ENCODE data around the gene IPO4. TPM values are rescaled to one million over a fixed set of nuclear protein-coding genes. Genes with fewer than 3 reads are reported as not detected.

Gene IPO4
- total RNA-seq, 2 donors from 2014 or later: 19.9 to 64.6 TPM

GRCh38 chr14:24157331-24157730 is 31.3 kb downstream of the IPO4 start:
- ATAC-seq (ENCODE audit: insufficient number of reproducible peaks, low FRiP score, low read depth) (no peak), DNase-seq (ENCODE audit: low spot score) (no peak)
- H3K4me1 ChIP-seq (ENCODE audit: control insufficient read depth in 1 of 2, low read depth in 2 of 2): peaks cover 4 to 15% of the 10 kb centered on the region in 2 donors
- no peaks in the 10 kb centered on the region for H3K27me3 ChIP-seq (replicated peaks; ENCODE audit: insufficient read depth)
- H3K9me3 ChIP-seq: no peaks in the 10 kb centered on the region
- TF ChIP-seq CTCF (IDR thresholded peaks at IDR 0.05): no peak
- no peak overlapping the region for H3K4me3 ChIP-seq
- no peak overlapping the region for H3K27ac ChIP-seq
- H3K36me3 ChIP-seq: peaks cover 48% of the 10 kb centered on the region

DNA sequence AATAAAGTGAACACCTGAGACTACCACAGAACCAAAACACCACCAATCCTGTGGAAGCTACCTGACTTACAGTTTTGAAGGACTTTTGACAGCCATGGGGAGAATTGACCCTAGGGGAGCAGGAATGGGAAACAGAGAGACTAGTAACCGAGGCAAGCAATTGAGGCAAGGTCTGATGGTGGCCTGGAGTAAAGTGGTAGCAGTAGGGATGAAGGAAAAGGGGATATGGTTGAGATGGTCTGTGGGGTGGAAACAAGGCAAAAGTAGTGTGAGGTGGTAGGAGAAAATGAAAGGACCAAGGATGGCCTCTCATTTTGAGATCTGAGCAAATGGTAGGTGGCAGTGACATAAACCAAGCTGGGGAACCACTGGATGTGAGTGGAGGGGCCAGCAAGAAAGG is 31.8 kb downstream of the IPO4 start:
- Histone ChIP-seq H3K27me3 (replicated peaks; ENCODE audit: insufficient read depth) (no peaks in the 10 kb centered on the region), H3K27ac (no peak overlapping the region), H3K4me3 (no peak overlapping the region), H3K36me3 (peaks cover 49% of the 10 kb centered on the region), H3K9me3 (no peaks in the 10 kb centered on the region), H3K4me1 (ENCODE audit: control insufficient read depth in 1 of 2, low read depth in 2 of 2) (peaks cover 0 to 10% of the 10 kb centered on the region in 2 donors)
- DNase-seq (ENCODE audit: low spot score): no peak
- no peak for TF ChIP-seq CTCF (IDR thresholded peaks at IDR 0.05)
- ATAC-seq (ENCODE audit: insufficient number of reproducible peaks, low FRiP score, low read depth): no peak

DNA sequence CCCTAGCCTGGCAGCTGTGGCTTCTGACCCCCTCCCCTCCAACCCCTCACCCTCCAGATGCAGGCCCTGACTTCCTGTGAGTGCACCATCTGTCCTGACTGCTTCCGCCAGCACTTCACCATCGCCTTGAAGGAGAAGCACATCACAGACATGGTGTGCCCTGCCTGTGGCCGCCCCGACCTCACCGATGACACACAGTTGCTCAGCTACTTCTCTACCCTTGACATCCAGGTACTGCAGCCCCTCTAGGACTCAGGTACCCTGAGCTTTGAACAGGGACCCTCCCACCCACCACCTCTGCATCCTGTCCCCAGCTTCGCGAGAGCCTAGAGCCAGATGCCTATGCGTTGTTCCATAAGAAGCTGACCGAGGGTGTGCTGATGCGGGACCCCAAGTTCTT is 33.5 kb downstream of the IPO4 start:
- H3K36me3 ChIP-seq: peaks cover 59% of the 10 kb centered on the region

GRCh38 chr14:24151404-24152080 is 37.1 kb downstream of the IPO4 start:
- Histone ChIP-seq H3K4me3 (no peak overlapping the region), H3K36me3 (peaks cover 50% of the 10 kb centered on the region), H3K27ac (no peak overlapping the region), H3K27me3 (replicated peaks; ENCODE audit: insufficient read depth) (no peaks in the 10 kb centered on the region), H3K9me3 (no peaks in the 10 kb centered on the region), H3K4me1 (ENCODE audit: control insufficient read depth in 1 of 2, low read depth in 2 of 2) (peaks cover 7 to 18% of the 10 kb centered on the region in 2 donors)
- TF ChIP-seq CTCF (IDR thresholded peaks at IDR 0.05): no peak
- no peak for DNase-seq (ENCODE audit: low spot score)
- ATAC-seq (ENCODE audit: insufficient number of reproducible peaks, low FRiP score, low read depth): no peak

More for the DNA sequence above, 33.5 kb downstream of the IPO4 start:
- TF ChIP-seq CTCF (IDR thresholded peaks at IDR 0.05): no peak
- H3K9me3 ChIP-seq: no peaks in the 10 kb centered on the region
- no peak overlapping the region for H3K4me3 ChIP-seq
- H3K27ac ChIP-seq: no peak overlapping the region
- H3K27me3 ChIP-seq (replicated peaks; ENCODE audit: insufficient read depth): no peaks in the 10 kb centered on the region
- ATAC-seq (ENCODE audit: insufficient number of reproducible peaks, low FRiP score, low read depth): no peak
- DNase-seq (ENCODE audit: low spot score): no peak
- H3K4me1 ChIP-seq (ENCODE audit: control insufficient read depth in 1 of 2, low read depth in 2 of 2): no peaks in the 10 kb centered on the region

GRCh38 chr14:24150993-24151392 is 37.6 kb downstream of the IPO4 start:
- TF ChIP-seq CTCF (IDR thresholded peaks at IDR 0.05): no peak
- H3K27me3 ChIP-seq (replicated peaks; ENCODE audit: insufficient read depth): no peaks in the 10 kb centered on the region
- ATAC-seq (ENCODE audit: insufficient number of reproducible peaks, low FRiP score, low read depth): no peak
- H3K4me1 ChIP-seq (ENCODE audit: control insufficient read depth in 1 of 2, low read depth in 2 of 2): peaks cover 7 to 19% of the 10 kb centered on the region in 2 donors
- H3K9me3 ChIP-seq: no peaks in the 10 kb centered on the region
- no peak overlapping the region for H3K27ac ChIP-seq
- DNase-seq (ENCODE audit: low spot score): no peak
- peaks cover 44% of the 10 kb centered on the region for H3K36me3 ChIP-seq
- no peak overlapping the region for H3K4me3 ChIP-seq

Measured in thoracic aorta (tissue), 2 donors.